Panc1 (cell line): ENCODE results near the gene WDFY3. TPM values are rescaled to one million over a fixed set of nuclear protein-coding genes. Genes with fewer than 3 reads are reported as not detected.

ENCODE experiments used
- ATAC-seq: fragments of 200-7000 bp; cut with Tn5 transposase; 2 replicates; pipeline ENCODE4 v1.9.1; 2020; ENCODE audit warnings: mild to moderate bottlenecking, moderate library complexity
- BruUV-seq: library from RNA; stranded (reverse); fragments of 400-500 nt; replicated peaks from 2 replicates; lab custom pipeline; 2021; lab: Mats Ljungman, UMichigan
- CTCF ChIA-PET: fragments of 300-600 bp; sonication (Branson Sonifier 250); formaldehyde crosslinking; loops from one replicate; lab custom pipeline; 2022; ENCODE audit warnings: antibody characterized with exemption; lab: Charles Lee
- POLR2A ChIA-PET: fragments of 300-600 bp; sonication (Branson Sonifier 250); formaldehyde crosslinking; loops from one replicate; lab custom pipeline; 2022; ENCODE audit warnings: antibody characterized with exemption; lab: Charles Lee
- DNase-seq: peaks from one replicate; pipeline ENCODE4 v3.0.0-alpha.2; 2010; ENCODE audit warnings: low read depth, low spot score
- H3K27ac ChIP-seq: 2 replicates; pipeline ENCODE4 v1.5.1; 2011; ENCODE audit warnings: mild to moderate bottlenecking, low read length, inconsistent platforms
- H3K27me3 ChIP-seq: fragments of 200-500 bp; sonication (Bioruptor generic); 2 replicates; pipeline ENCODE4 v1.6.0; 2014; ENCODE audit warnings: low read length, inconsistent platforms; ENCODE audit not compliant: control insufficient read depth, insufficient read depth
- H3K36me3 ChIP-seq: fragments of 200-500 bp; sonication (Bioruptor generic); 2 replicates; pipeline ENCODE4 v1.5.1; 2014; ENCODE audit warnings: inconsistent platforms, mild to moderate bottlenecking, low read length, moderate library complexity; ENCODE audit not compliant: control insufficient read depth, insufficient read depth
- H3K4me1 ChIP-seq: 2 replicates; pipeline ENCODE4 v1.5.1; 2011; ENCODE audit warnings: inconsistent platforms, mild to moderate bottlenecking, low read length, moderate library complexity; ENCODE audit not compliant: control insufficient read depth, insufficient read depth
- H3K4me3 ChIP-seq, 2 experiments: 2 replicates each; pipeline ENCODE4 v1.5.1; 2011 to 2012; ENCODE audit warnings: low read depth in 2 of 2, low read length in 2 of 2, mild to moderate bottlenecking in 2 of 2, inconsistent platforms in 1 of 2, moderate library complexity in 1 of 2
- H3K9me3 ChIP-seq: fragments of 200-500 bp; sonication (Bioruptor generic); 2 replicates; pipeline ENCODE4 v1.5.1; 2014; ENCODE audit warnings: low read depth, mild to moderate bottlenecking, inconsistent platforms, low read length, moderate library complexity; ENCODE audit not compliant: control insufficient read depth, insufficient read depth
- CTCF ChIP-seq: fragments of 450-650 bp; IDR thresholded peaks from 2 replicates; pipeline ENCODE4 v1.5.1; 2017; ENCODE audit warnings: mild to moderate bottlenecking
- POLR2AphosphoS5 ChIP-seq: IDR thresholded peaks from 2 replicates; pipeline ENCODE4 v1.6.1; 2012; ENCODE audit warnings: mild to moderate bottlenecking, low read depth, low read length, moderate library complexity
- REST ChIP-seq, 2 experiments: IDR thresholded peaks; 2 replicates each; pipeline ENCODE4 v1.6.1; 2011 to 2012; ENCODE audit warnings: low read depth in 2 of 2, control low read depth in 1 of 2, low read length in 1 of 2, mild to moderate bottlenecking in 1 of 2, moderate library complexity in 1 of 2; ENCODE audit not compliant: insufficient read depth in 1 of 2
- SIN3A ChIP-seq: IDR thresholded peaks from 2 replicates; pipeline ENCODE4 v1.6.1; 2012; ENCODE audit warnings: low read depth, mild to moderate bottlenecking, low read length, moderate library complexity, borderline replicate concordance; ENCODE audit not compliant: insufficient read depth
- TCF7L2 ChIP-seq: IDR thresholded peaks from 2 replicates; pipeline ENCODE4 v1.6.1; 2011; ENCODE audit warnings: mild to moderate bottlenecking, low read depth, low read length, inconsistent platforms
- in situ Hi-C: cut with HindIII; loops from 2 replicates; pipeline ENCODE4 v1.10.0; 2016; ENCODE audit warnings: low sequenced_read_pairs, low pct_unique_long_range_greater_than_20kb
- intact Hi-C: fragments of 100-400 bp; cut with micrococcal nuclease; formaldehyde crosslinking; loops from one replicate; pipeline ENCODE4 v1.10.0; 2022; ENCODE audit not compliant: unreplicated experiment
- total RNA-seq: library from RNA; stranded (reverse); gene quantifications from one replicate; pipeline ENCODE4 v1.2.1, GENCODE V29; 2021; ENCODE audit not compliant: unreplicated experiment

WDFY3 gene
- total RNA-seq, 1 experiment from 2014 or later, result 47.8 TPM

- ATAC-seq (no peak), DNase-seq (no peak)
- in situ Hi-C loops (no loop called here), intact Hi-C loops (no loop called here)
- TF ChIP-seq CTCF, result no peak
- no peak for TF ChIP-seq REST (IDR thresholded peaks at IDR 0.05; ENCODE audit: insufficient read depth in 1 of 2, low read depth in 2 of 2, low read length in 1 of 2)
- no peak for TF ChIP-seq SIN3A
- TF ChIP-seq TCF7L2, result no peak
- TF ChIP-seq POLR2AphosphoS5, result no peak
- ChIA-PET CTCF (no interaction called here), POLR2A (no interaction called here)
- H3K27ac ChIP-seq, result no peak overlapping the region
- H3K36me3 ChIP-seq, result peaks cover 4% of the 10 kb centered on the region; the same call in 1 of the 2 replicates
- H3K4me1 ChIP-seq, result no peaks in the 10 kb centered on the region
- no peaks in the 10 kb centered on the region for H3K9me3 ChIP-seq
- H3K4me3 ChIP-seq, result no peak overlapping the region
- H3K27me3 ChIP-seq, result no peaks in the 10 kb centered on the region
- BruUV-seq, result no TSS peak
Measured at GRCh38 chr4:84800256-84800655, 166.2 kb downstream of the WDFY3 start.

DNA sequence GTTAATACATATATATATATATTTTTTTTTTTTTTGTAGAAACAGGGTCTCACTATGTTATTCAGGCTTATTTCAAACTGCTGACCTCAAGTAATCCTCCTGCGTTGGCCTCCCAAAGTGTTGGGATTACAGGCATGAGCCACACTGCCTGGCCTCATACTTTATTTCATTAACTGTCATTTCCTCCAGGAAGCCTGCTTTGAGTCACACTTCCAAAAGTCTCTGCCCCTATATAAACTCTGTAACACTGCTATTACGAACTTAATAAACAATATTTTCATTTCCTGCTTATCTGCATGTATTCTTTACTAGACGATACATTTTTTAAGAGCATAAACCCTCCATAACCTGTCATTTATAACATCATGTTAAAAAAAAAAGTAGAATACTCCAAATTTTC, 167.2 kb downstream of the WDFY3 start:
- peaks cover 4% of the 10 kb centered on the region; the same call in 1 of the 2 replicates for H3K36me3 ChIP-seq
- DNase-seq (no peak), ATAC-seq (no peak)
- in situ Hi-C loops, result no loop called here
- no TSS peak for BruUV-seq
- no peaks in the 10 kb centered on the region for H3K9me3 ChIP-seq
- no peaks in the 10 kb centered on the region for H3K4me1 ChIP-seq
- no peak overlapping the region for H3K27ac ChIP-seq
- intact Hi-C loops, result no loop called here
- no peaks in the 10 kb centered on the region for H3K27me3 ChIP-seq
- TF ChIP-seq TCF7L2 (no peak), POLR2AphosphoS5 (no peak), REST (IDR thresholded peaks at IDR 0.05; ENCODE audit: insufficient read depth in 1 of 2, low read depth in 2 of 2, low read length in 1 of 2) (no peak), CTCF (no peak), SIN3A (no peak)
- ChIA-PET POLR2A (no interaction called here), CTCF (no interaction called here)
- H3K4me3 ChIP-seq, result no peak overlapping the region
